ENCODE results near the gene PLCG1.
A peak's percentile ranks its signal among the peaks of the same experiment; 100 is the strongest.

Gene PLCG1

DNA sequence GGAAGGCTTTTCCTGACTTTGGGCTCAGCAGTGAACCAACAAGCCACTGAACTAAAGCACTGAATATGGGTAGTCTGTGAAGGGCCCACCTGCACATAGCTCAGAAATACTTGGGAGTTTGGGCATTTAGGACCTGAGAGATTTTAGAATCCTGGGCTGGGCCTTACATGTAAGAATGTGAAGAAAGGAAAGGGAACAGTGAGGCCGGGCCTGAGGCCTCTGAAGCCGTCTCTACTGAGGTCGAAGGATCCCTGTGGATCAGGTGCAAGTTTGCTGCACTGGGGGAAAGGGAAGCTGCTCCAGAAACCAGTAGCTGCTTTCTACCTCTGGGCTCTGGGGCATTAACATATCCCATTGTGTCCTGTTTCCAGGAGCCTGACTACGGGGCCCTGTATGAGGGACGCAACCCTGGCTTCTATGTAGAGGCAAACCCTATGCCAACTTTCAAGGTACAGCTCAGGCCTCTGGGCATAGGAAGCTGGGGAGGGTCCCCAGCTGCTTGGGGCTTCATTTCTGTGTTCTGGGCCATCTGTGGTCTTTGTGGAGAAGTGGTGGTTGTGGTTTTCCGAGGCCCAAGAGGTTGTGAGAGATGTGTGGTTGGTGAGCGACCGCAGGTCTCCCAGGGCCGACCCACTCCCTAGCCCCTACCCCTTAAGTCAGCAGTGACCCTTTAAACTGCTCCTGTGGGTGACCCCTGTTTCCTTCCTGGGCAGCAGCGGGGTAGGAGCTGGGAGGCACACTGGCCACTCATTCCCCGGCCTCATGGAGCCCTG, 30.3 kb downstream of the PLCG1 start:
- no peak for DNase-seq (ENCODE audit: low read depth)

DNA sequence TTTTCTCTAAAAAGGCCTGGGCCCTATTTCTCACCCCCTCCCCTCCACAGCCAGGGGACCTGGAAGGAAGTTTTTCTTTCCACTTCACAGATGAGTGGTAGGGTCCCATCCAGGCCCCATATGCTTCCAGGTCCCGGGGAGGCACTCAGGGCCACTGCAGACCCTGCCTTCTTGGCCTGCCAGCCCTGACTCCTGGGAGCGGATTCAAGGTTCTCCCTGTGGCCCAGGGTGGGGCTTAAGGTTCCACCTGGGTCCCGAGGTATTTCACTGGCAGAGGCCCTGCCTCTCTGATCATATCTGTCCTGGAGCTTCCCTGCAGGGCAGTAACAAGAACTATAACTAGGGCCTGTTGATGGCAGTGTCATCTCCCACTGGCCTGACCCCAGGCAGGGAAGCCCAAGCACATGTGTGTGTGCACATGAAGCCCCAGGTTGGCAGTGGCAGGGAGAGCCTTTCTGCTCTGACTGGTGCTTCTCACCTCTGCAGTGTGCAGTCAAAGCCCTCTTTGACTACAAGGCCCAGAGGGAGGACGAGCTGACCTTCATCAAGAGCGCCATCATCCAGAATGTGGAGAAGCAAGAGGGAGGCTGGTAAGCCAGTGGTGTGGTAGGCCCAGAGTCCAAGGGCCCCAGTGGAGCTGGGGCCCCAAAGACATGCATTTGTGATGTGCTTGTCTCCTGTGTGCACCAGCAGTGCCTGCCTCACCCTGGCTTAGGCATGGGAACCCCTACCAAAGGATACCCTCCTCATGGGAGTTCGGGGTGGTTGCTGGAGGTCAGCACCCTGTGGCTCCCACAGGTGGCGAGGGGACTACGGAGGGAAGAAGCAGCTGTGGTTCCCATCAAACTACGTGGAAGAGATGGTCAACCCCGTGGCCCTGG, 31.2 kb downstream of the PLCG1 start:
- no peak for DNase-seq (ENCODE audit: low read depth)

DNA sequence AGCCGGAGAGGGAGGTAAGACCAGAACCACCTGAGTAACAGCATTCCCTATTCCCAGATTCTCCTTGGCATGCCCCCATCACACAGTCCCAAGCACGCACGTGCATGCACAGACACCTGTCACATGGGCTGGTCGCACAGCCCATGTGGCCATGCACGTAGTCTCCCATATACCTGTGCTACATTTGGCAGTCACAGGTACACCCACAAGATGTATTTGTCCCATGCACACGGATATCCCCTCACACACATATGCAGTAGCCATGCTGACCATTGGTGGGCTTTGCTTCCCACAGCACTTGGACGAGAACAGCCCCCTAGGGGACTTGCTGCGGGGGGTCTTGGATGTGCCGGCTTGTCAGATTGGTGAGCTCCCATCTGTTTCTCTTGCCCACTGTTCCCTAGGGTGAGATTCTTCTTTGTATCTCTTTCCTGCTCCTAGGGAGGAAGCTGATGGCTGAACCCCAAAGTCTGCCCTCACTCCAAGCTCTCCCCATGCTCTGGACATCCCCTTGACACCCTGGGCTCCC, 31.9 kb downstream of the PLCG1 start:
- DNase-seq (ENCODE audit: low read depth) = no peak

DNA sequence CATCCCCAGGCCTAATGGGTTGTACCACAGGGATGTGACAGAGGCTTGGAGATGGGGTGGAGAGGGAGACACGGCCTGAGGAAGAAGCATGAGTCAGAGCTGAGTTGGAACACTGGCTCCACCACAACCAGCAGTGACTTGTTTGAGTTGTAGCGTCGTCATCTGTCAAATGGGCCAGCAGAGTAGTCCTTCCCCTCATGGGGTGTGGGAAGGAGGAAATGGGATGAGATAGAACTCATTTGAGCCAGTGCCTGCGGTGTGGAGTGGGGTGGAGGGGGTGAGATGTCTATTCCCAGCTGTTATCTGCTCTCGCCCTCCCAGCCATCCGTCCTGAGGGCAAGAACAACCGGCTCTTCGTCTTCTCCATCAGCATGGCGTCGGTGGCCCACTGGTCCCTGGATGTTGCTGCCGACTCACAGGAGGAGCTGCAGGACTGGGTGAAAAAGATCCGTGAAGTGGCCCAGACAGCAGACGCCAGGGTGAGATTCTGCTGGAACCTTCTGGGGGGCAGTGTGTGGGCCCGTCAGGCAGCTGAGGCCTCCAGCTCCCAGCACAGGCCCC, 32.5 kb downstream of the PLCG1 start:
- no peak for DNase-seq (ENCODE audit: low read depth)

DNA sequence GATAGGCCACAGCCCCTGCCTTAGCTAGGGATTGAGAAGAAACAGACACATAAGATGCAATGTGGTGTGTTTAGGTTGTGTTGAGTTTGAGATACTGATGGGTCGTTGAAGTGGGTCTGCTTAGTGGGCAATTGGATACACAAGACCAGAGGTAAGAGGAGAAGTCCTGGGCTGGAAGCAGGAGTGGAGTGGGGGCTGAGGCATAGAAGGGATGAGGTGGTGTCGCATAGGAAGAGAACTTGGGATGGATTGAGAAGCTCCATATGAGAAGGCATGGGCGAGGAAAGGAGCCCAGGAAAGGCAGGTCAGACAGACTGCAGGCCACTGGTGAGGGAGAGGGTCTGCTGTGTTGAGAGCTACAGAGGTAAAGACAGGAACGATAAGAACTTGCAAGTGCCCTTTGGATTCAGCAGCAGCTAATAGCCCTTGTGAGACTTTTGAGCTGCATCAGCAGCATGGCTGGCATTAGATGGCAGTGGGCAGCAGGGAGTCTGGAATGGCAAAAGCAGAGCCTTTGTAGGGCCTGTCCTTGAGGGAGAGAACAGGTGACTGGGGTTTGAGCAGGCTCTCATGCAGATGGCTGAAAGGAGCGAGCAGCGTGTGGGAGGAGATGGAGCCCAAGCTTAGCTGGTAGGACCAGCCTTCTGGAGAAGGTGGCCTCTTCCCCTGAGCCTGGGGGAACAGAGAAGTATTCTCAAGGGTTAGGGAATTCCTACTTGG, 33.2 kb downstream of the PLCG1 start:
- DNase-seq (ENCODE audit: low read depth) = no peak

DNA sequence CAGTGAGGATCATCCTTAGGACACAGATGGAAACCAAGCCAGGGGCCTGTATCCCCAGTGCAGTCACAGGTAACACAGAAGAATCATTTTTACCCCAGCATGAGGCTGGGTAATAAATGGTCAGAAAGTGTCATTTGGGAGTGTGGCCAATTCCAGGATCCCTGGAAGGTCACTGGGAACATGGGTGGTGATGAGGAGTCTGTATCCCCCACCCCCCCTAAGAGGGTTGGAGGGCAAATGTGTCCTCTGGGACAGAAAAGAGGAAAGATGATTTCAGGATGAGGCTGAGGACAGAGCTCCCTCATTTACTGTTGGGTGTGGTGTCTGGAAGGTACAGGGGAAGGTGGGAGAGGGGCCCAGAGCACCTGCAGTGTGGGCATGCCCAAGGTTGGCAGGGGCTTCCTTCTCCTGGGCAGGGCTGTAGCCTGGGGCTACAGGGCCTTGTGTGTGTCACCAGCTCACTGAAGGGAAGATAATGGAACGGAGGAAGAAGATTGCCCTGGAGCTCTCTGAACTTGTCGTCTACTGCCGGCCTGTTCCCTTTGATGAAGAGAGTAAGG, 34.5 kb downstream of the PLCG1 start:
- DNase-seq (ENCODE audit: low read depth) = no peak

DNA sequence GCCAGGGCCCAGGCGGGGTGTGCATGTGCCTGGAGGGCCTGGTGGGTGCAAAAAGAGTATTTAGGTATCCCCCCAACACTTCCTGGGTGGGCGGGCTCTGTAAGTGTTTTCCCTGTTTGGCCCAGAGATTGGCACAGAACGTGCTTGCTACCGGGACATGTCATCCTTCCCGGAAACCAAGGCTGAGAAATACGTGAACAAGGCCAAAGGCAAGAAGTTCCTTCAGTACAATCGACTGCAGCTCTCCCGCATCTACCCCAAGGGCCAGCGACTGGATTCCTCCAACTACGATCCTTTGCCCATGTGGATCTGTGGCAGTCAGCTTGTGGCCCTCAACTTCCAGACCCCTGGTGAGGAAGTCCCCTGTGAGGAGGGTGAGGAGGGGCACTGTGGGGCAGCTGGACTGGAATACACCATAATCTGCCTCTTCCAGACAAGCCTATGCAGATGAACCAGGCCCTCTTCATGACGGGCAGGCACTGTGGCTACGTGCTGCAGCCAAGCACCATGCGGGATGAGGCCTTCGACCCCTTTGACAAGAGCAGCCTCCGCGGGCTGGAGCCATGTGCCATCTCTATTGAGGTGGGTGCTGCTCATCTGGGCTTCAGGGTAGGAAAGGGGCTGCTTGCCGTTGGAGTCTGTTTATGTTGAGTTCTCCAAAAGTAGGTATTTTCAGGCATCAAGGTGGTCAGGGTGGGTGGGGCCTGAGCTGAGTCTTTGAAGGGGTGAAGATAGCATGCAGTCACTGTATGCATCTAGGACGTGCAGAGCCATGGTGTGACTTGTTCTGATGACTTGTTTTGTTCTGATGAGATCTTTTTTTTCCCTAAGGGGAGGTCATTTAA, 35.2 kb downstream of the PLCG1 start:
- DNase-seq (ENCODE audit: low read depth) = no peak

DNA sequence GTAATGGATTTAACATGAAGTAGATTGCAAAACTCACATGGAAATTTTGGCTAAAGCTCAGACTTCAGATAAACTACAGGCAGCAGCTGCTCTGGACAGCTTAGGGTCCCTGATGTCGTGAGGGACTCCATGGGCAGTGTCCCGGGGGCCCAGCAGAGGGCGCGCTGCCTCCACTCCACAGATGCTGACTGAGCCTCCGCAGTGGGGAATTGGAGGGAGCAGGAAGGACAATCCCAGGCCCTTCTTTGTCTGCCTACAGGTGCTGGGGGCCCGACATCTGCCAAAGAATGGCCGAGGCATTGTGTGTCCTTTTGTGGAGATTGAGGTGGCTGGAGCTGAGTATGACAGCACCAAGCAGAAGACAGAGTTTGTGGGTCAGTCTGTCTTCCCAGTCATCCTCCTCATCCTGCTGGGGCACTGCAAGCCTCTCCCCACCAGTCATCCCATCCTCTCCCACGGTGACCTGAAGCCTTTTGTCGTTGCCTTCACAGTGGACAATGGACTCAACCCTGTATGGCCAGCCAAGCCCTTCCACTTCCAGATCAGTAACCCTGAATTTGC, 35.9 kb downstream of the PLCG1 start:
- DNase-seq (ENCODE audit: low read depth) = peak; percentile 53

DNA sequence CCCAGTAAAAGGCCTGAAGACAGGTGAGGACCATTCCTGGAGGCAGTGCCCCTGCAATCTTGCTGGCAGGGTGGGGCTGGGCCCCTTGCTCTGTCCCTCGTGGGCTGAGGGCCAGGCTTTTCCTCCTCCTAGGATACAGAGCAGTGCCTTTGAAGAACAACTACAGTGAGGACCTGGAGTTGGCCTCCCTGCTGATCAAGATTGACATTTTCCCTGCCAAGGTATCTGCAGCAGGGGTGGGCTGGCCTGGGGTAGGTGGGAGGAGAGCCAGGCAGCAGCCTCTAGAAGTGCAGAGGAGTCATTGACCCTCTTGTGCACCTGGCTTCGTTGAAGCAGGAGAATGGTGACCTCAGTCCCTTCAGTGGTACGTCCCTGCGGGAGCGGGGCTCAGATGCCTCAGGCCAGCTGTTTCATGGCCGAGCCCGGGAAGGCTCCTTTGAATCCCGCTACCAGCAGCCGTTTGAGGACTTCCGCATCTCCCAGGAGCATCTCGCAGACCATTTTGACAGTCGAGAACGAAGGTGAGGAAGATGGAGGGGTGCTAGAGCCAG, 36.5 kb downstream of the PLCG1 start:
- no peak for DNase-seq (ENCODE audit: low read depth)

DNA sequence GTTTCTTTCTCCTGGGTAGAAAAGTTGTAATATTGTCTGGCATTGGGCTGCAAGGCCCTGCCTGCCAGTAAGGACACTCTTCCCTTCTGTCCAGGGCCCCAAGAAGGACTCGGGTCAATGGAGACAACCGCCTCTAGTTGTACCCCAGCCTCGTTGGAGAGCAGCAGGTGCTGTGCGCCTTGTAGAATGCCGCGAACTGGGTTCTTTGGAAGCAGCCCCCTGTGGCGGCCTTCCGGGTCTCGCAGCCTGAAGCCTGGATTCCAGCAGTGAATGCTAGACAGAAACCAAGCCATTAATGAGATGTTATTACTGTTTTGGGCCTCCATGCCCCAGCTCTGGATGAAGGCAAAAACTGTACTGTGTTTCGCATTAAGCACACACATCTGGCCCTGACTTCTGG, 37.0 kb downstream of the PLCG1 start:
- DNase-seq (ENCODE audit: low read depth) = no peak

DNA sequence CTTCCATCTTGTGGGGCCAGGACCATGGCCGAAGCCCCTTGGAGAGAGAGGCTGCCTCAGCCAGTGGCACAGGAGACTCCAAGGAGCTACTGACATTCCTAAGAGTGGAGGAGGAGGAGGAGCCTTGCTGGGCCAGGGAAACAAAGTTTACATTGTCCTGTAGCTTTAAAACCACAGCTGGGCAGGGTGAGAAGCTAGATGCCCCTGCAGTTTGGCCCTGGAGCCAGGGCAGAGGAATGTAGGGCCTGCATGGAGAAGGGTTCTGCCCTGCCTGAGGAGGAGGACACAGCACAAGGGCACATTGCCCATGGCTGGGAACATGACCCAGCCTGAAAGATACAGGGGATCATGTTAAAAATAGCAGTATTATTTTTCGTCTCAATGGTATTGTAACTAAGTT, 37.4 kb downstream of the PLCG1 start:
- no peak for DNase-seq (ENCODE audit: low read depth)

DNA sequence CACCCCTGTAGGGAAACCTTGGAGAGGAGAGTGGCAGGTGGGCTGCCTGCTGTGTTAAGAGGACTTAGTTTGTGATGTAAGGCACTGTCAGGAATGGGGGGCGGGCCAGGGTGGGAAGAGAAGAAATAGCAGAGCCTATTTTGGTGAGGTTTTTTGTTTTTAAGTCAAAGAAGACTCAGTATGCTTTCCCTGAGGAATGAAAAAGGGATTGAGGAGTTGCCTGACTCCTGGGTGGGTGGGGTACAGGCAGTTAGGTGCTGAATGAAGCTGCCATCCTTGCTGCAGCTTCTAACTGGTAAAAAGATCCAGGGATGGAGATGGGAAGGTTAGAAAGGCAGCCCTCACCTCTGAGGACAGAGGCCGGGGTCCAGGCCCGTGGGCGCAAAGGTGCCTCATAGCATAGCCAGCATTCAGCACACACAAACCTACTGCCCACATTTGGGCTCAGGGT, 37.9 kb downstream of the PLCG1 start:
- no peak for DNase-seq (ENCODE audit: low read depth)

DNA sequence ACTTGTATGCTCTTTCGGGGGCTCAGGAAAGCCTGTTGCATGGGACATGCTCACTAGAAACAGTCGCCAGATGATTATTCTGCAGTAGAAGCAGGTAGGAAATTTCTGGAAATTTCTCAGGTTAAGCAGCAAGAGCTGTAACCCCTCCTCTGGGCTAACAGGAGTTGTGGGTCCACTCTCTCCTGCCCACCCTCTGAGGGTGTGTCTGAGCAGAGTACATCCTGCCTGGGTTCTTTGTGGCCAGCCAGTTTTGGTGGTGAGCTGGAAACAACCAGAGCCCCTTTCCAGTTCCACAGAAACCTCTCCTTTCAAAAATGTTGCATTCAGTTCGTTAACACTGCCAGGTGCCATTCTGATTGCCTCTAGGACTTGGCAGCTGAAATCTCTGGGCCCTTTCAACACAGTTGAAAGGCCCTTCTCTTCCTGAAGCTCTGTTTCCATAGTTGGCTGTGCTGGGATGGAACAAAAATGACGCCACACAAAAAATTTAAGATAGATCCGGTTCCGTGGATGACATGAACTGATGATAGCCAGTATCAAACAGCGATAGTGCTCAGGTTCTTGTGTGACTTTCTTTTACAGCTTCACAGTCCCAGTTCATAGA, 38.5 kb downstream of the PLCG1 start:
- no peak for DNase-seq (ENCODE audit: low read depth)

DNA sequence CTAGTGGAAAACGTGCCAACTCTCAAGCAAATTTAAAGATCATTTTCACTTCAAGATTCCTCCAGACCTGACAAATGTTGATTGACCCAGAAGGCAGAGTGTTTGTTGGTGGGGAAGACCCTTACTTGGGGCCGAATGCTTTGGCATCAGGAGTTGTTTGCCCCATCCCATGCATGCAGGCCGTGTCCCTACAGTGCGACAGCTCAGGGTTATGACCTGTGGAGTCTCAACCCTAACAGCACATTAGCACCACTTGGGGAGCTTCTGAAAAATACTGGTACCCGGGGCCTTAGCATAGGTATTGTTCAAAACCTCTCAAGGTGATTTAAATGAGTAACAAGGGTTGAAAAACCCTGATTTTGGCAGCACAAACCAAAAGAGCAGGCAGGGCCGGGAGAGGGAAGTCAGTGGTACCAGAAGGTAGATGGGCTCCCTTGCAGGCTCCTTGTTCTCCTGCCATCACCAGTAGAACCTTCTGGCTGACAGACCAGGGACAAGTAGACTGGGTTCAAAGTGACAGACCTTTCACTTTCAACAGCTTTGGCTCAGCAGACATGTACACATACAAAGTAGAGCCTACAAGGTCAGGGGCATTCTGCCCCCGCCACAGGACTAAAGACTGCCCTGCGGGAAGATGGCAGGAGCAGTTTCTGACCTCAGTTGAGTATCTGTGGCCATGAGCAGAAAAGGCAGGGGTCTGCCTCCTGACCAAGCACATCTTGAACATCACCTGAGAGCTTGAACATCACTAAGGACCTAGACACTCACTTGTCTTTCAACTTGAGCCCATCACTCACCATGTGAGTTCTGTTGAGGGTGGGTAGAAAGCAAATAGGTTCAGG, 39.6 kb downstream of the PLCG1 start:
- DNase-seq (ENCODE audit: low read depth) = no peak

DNA sequence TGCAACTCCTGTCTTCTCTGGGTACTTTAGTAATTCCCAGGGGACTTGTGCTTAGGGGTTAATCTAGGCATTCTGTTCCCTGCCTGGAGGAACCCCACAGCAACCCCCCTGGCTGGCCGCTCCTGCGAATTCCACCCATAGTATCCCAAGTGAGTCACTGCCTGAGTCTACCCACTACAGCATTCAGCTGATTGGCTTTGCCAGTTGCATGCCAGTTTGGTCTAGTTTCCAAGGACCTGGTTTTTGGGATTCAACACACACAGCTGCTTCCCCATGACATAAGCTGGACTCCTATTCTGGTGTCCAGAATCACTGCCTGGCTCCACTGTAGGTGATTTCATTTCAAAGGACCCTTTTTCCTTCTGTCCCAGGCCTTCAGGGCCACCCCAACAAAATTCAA, 40.3 kb downstream of the PLCG1 start:
- DNase-seq (ENCODE audit: low read depth) = no peak

DNA sequence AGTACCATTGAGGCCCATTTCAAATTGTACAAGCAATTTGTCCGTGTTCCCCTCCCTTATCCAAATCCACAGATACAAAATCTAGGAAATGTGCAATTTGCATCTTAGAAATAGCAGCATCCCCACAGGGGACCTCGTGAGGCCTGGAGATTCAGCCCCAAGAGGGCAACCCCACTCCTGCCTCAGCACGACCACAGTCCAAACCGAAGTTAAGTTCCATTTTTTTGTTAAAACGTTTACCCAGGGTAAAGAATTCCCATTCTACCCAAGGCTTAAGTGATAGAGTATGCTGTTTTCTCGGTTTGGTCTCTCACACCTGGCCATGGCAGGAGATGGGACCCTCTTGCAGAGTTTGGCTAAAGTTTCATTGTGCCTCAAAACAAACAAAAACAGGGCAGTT, 41.2 kb downstream of the PLCG1 start:
- DNase-seq (ENCODE audit: low read depth) = no peak

DNA sequence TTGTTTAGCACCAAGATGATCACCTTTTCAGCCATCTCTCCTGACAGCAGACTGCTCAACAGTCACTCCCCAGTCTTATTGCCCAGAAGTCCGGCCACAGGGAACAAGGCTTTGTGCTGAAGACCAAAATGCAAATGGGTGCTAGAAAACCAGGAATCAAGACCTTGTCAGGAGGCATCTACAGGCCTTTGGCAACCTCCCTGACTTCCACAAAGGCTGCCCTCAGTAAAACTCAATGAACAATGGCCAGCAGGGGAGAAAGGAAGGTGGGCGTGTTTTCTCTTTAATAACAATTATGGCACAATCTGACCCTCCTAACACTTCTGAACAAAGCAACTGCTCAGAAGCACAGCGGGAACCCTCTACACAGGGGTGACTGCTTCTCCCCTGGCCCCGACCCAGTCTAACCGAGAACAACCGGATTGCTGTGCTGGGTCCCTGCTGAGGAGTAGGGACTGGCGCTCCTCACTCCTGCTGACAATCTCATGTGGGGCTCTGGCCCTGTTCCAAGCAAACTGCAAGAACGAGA, 41.6 kb downstream of the PLCG1 start:
- DNase-seq (ENCODE audit: low read depth) = no peak

DNA sequence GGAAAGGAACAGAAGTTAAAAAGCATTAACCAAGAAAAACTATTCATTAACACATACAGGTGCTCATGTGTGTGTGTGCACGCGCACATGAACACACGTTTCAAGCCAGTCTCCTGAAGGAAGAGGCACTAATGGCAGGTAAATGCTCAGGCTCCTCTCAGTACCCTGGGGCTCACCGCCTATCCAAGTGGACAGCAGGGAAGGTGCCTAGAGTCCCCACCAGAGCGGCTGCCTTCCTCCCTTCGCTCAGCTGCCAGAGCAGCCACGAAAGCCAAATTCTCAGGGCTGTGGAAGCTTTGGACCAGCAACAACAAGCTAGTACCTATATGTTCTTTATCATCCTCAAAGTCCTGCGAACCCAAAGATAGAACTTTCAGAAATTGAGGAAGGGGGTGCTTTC, 42.6 kb downstream of the PLCG1 start:
- no peak for DNase-seq (ENCODE audit: low read depth)

Data from stimulated activated CD4-positive, alpha-beta T cell treated with anti-CD3 and anti-CD28 coated beads, Interleukin-2, amount 100 ng/mL, for 4 hours (primary cell).